GM19238 (cell line): Measurements from ENCODE around the gene DUSP3.
"Not testable (repeated sequence)": the region's sequence is repeated elsewhere in the genome, so short reads cannot be mapped to it uniquely, and the experiment has no call there.

Experiments used
- DNase-seq: peaks from one replicate; pipeline ENCODE4 v3.0.0; 2011; ENCODE audit warnings: low spot score; ENCODE audit not compliant: insufficient read length

The DUSP3 gene

DNA sequence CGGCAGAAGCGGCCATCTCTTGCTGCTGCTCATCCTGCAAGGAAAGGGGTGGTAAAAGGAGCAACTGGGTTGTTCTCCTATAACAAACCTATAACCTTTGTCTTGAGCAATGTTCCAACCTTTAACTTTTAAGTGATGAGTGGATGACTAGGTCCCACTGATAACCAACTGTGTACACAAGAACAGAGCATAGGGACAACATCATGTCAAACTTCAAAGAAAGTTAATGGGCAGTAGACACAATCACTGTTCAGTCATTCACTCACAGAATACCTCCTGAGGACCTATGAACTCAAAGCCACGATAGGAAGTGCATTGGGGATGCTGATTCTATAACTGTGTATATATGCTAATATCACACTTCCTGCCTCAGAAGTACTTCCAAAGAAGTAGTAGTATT, 23.1 kb upstream of the DUSP3 start:
- DNase-seq = no peak

DNA sequence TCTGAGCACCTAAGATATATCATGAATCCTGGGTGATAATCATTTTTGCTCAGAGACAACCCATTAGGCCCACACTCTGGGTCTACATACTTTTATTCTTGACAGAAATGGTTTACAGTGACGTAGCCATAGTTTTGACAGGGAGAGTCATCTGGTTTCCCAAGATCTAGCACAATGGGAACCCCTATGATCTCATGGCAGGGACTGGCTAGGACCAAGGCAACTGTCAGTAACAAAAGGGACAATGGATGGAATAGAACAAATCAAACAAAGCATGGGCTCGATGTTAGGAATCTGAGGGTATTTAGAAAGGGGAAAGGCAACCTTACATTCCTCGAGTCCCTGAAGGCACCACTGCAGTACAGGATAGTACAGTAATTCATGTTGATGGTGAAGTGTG, 22.0 kb upstream of the DUSP3 start:
- no peak for DNase-seq

DNA sequence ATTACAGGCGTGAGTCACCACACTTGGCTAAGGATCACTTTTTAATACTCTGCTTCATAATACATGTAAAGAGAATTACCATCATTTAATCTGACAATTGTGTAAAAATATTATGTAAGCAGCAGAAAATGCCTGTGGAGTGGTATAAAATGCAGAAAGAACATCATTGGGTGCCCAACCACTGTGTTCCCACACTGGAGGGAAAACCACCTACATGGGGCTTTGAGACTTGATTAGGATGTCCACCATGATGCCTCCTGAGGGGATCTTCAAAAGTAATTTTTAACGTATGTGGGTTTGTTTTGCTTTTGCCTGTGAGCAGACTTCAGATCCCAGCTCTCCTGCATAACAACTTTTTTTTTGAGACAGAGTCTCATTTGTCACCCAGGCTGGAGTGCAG, 20.3 kb upstream of the DUSP3 start:
- no peak for DNase-seq

DNA sequence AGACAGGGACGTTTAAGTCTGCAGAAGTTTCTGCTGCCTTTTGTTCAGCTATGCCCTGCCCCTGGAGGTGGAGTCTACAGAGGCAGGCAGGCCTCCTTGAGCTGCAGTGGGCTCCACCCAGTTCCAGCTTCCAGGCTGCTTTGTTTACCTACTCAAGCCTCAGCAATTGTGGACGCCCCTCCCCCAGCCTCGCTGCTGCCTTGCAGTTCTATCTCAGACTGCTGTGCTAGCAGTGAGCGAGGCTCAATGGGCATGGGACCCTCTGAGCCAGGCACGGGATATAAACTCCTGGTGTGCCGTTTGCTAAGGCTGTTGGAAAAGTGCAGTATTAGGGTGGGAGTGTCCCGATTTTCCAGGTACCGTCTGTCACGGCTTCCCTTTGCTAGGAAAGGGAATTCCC, 19.2 kb upstream of the DUSP3 start:
- not testable (repeated sequence) for DNase-seq

DNA sequence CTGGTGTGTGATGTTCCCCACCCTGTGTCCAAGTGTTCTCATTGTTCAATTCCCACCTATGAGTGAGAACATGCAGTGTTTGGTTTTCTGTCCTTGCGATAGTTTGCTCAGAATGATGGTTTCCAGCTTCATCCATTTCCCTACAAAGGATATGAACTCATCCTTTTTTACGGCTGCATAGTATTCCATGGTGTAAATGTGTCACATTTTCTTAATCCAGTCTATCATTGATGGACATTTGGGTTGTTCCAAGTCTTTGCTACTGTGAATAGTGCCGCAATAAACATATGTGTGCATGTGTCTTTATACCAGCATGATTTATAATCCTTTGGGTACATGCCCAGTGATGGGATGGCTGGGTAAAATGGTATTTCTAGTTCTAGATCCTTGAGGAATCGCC, 13.9 kb upstream of the DUSP3 start:
- not testable (repeated sequence) for DNase-seq

DNA sequence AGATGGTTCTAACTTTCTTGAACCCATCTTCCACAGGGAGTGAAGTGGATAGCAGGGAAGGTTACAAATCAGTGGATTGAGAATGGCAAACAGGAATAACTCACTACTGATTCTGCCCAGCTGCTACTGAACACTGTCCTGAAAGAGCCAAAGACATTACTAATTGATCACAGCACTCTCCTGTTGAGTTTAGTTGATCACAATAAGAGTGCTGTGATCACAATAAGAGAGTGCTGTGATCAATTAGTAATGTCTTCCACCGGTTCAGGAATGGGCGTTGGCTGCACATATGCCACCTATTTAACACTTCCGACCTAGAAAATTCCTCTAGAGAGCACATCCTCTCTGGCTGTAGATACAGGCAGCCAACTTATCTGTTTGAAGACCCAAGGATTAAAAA, 12.8 kb upstream of the DUSP3 start:
- DNase-seq = no peak

DNA sequence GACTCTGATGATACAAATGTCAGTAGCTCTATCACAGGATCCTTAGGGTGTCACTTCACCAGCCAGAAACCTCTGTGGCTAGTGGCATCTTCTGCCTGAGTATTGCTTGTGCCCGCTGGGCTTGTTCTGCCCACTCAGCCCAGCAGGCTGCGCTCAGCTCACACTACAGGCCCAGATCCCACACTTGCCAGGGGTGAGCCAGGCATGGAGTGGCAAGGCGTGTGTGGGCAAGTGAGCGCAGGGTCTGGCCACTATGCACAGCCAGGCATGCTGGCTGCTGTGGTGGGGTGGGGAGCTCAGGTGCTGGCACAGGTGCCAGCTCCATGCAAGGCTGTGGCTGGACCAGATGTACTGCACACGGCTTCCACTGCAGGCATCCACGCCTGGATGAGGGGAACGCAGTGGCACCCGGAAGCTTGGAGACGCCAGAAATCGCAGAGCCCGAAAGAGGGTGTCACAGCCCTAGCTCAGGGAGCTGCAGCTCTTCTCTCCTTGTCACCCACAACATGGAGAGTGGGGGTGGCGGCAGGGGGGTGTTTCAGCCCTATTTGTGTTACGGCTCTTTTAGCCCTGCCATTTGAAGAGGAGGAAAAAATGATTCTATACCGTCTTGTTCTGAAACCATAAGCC, 11.6 kb upstream of the DUSP3 start:
- no peak for DNase-seq

DNA sequence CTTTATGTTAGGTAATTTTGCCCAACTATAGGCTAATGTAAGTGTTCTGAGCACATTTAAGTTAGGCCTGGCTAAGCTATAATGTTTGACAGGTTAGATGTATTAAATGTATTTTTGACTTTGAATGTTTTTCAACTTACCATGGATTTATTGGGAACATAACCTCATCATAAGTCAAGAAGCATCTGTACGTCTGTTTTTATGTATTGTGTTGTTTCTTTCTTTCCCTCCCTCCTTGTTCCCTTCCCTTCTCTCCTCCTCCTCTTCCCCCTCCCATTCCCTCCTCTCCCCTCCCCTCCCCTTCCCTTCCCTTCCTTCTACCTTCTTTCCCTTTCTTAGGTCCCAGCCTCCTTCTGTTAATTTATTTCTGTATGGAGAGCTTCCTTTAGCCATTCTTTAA, 10.7 kb upstream of the DUSP3 start:
- no peak for DNase-seq

DNA sequence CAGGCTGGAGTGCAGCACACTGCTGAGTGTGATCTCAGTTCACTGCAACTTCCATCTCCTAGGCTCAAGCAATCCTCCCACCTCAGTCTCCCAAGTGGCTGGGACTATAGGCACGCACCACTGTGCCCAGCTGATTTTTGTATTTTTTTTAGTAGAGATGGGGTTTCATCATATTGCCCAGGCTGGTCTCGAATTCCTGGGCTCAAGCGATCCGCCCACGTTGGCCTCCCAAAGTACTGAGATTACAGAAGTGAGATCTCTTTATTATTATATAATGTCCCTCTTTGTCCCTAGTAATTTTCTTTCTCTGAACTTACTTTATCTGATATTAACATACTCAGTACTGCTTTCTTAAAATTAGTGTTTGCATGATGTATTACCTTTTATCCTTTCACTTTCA, 9.8 kb upstream of the DUSP3 start:
- no peak for DNase-seq

DNA sequence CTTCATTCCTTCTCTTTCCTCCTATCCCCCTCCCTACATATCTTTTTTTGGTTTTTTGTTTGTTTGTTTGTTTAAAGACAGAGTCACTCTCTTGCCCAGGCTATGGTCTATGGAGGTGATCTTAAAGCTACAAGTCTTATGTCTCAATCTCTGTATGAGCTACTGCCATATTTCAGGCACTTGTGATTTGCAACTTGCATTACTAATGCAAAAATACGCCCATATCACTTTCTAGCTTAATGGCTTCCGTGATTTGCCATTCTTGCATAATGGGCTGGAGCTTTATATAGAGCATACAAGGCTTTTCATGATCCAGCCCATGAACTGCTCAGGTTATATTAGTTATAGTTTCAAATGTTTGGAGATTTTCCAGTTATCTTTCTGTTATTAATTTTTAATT, 9.0 kb upstream of the DUSP3 start:
- DNase-seq = no peak

DNA sequence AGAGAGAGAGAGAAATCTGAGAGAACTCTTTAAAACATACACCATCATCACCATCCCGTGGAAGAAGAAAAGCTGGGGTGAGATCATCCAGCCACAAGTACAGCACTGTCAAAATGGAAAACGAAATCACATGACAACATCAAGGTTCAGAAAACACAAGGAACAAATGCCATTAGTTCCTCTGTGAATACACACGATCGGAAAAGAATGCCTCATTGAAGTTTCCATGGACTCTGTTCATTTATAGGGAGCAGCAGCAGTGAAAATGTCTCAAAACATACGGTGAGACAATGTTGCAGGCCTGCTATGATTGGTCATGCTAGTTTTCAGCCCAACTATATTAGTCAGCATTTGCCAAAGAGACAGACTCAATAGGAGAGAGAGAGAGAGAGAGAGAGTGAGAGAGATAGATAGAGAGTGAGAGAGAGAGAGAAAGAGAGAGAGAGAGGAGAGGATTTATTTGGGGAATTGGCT, 5.9 kb upstream of the DUSP3 start:
- no peak for DNase-seq

DNA sequence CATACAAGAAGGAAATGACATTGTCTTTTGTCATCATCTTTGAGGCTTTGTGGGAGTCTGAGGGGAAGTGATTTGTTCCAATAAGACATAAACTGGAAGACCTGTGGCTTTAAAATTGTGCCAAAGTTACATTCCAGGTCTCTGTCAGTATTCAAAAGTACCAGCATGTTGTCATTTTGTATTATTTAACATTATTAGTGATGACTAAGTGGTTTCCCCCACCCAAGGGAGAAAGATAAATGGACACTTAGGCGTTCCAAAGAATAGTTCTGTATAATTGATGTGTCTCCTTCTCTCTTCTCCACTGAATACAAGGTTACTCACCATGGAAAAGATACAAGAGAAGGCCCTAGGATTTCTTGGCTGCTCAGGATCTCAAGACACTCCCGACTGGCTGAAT, 5.3 kb upstream of the DUSP3 start:
- DNase-seq = no peak

DNA sequence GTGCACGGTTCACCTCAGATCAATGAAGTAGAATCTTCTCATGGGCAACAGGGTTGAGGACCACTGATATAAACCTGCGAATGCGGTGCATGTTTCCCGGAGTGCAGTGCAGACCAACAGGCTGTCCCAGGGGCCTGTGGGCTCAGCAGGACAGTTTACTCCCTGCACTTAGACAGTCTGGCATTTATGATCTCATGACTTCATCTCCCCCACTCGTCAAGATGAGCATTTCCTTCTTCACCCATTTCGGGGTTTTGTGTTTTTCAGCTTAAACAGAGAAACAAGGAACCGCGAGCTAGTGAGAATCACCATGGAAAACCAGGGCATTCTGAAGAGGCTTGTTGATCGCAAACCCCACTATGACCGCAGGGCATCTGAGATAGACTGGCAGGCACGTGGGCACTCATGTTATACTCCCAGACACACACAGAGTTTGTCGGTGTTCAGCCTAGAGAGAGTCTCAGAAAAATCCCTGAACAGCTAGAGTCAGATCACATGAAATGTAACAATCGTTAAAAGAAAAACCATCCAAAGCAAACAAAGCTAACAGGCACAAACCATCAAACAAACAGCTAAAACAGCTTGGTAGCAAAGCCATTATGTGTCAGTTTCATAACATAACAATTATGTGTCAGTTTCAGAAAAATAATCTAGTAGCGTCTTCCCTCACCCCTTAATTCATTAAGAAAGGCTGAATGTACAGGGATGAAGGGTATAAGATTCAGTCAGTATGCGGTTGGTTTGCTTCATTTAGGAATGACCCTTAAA, 4.3 kb upstream of the DUSP3 start:
- no peak for DNase-seq

DNA sequence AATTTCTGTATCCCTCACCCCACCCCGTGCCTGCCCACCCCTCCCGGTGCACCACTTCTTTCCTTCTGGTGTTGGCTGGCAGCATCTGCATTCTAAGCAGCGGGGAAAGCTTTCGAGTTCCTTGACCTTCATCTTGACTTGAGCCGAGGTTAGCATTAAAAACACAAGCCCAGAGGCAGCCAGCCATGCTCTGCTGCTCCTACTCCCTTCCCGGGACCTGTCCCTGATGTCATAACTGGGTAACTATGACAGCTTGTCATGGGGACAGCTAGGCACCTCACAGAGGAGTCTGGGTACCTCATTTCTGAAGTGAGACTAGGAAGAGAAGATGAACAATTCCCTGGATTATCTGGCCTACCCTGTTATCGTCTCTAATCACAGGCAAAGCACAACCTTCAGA, 1.4 kb upstream of the DUSP3 start, which contains the start of gene CFAP97D1:
TSS of gene CFAP97D1 (plus strand) at position 301 of the 400 bp plus-strand sequence. CDS start at position 329, 28 bp downstream.
- DNase-seq = no peak

DNA sequence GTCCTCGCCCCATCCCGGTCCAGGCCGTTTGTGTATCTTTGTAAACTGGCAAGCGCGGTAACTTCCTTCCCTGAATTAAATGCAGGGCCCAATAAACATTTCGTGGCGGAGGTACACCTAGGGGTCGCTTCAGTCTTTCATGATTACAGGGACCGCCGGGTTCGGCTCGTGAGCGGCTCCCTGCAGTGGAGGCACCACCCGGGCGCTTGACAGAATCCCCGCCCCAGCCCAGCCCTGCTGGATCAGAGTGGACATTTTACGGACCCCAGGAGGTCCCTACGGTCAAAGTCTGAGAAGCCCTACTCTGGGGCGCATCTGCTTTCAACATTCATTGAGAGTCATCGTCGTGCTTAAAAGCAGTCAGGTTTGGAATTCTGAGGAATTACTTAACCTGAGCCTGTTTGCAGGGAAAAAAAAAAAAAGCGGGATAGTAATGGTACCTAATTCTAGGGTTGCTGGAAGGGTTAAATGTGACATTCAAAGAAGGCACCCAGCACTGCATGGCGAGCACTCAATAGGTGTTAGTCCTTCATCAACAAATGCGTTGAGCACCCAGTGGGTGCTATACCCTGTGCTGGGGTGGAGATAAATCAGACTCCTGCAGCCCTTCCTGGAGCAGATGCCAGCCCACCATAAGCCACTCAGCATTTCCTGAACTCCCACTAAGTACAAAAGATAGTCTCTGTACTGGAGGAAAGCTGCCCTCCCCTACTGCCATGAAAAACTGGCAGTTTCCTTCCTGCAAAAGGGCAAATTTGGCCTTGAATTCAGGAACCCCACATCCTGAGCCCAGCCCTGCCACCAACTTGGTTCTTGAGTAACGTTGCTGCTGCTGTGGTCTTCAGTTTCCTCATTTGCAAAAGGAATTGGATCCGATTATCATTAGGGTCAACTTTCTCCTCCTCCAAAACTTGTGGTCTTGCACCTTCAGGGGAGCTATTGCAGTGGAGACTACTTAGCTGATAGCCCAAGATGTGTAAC, 658 bp upstream of the DUSP3 start:
- DNase-seq = no peak

DNA sequence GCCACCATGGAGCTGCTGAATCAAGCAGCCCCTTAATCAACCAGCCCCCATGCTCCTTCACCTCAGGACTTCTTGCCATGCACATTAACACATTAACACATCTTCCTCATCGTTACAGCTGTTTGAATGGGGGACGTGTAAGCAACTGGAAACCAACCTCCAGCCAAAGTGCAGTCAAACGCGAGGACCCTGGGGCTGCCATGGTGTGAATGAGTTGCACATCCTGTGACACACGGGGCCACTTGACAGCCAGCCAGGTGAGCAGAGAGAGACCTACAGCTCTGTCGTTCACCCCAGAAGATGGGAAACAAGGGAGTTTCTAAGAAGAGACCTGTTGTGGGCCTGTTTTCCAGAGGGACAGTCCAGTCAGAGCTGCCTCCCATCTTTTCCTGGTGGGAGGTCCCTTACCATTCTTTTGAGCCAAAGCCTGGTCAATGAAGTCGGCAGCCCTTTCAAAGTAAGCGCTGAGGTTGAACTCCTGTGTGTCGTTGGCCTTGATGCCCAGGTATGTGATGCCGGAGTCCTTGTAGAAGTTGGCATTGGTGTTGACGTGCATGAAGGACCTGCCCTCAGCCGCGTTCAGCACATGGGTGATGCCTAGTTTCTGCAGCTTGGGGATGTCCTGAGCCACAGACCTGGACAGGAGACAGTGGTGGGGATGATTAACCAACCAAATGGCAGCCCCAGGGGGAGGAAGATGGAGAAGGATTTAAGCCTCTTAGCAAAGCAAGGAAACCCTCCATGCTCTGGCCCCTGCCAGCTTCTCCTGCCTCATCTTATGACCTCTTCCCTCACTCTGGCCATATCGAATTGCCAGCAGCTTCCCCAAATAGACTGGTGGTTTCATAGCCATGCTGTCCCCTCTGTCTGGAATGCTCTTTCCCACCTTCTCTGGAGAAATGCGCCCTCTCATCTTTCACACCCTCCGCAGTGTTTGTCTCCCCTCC, 4.2 kb downstream of the DUSP3 start:
- no peak for DNase-seq

DNA sequence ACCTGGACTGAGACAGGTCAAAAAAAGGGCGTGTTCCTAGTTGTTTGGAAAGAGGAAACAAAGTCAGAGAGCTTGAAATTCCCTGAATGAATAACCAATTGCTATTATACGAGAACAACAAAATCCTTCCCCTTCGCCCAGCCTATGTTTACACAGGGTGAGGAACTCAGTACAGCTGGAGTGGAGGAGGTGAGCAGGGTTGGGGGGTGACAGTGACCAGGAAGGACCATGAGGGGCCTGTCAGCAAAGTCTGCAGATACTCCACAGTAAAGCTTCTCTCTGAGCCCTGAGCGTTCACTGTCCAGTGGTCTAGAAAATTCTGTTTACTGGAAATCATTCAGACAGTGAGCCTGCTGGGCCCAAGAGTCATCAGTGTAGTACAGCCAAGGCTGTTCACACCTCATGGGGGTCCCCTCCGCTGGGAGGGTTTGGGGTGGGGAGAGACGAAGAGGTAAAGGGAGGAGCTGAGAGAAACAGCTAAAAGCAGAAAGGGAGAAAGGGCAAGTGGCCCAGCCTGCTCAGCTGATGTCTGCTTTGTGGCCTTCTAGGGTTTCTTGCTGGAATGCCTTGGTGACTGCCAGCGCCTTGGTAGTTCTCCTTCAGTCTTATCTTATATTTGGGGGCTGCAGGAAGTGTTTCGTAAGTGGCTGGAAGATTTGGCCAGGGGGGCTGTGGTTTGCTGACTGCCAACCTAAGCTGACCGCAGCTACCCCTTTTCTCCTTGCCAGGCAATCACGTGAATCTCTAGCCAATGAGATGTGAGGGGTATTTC, 5.7 kb downstream of the DUSP3 start:
- no peak for DNase-seq

DNA sequence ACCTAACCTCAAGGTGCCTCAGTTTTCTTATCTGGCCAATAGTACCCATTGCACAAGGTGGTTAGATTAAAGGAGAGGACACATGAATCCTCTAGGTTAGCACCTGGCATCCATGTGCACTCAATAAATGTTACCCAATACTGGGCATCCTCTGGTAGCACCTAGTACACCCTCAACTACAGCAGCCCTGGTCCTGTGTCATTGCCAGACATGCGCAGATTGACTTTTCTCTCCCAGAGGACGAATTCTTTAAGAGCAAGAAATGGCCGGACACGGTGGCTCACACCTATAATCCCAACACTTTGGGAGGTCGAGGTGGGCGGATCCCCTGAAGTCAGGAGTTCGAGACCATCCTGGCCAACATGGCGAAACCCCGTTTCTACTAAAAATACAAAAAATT, 7.3 kb downstream of the DUSP3 start:
- no peak for DNase-seq

DNA sequence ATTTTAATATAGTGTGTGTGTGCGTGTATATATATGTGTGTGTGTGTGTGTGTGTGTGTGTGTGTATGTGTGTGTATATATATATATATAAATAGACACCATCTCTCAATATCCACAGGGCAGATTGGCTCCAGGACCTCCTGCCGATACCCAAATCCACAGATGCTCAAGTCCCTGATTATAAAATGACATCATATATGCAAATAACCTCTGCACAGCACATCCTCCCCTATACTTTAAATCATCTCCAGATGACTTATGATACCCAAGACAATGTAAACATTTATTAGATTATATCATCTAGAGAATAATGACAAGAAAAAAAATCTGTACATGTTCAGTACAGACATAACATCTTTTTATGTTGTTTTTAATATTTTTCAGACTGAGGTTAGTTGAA, 7.8 kb downstream of the DUSP3 start:
- no peak for DNase-seq

DNA sequence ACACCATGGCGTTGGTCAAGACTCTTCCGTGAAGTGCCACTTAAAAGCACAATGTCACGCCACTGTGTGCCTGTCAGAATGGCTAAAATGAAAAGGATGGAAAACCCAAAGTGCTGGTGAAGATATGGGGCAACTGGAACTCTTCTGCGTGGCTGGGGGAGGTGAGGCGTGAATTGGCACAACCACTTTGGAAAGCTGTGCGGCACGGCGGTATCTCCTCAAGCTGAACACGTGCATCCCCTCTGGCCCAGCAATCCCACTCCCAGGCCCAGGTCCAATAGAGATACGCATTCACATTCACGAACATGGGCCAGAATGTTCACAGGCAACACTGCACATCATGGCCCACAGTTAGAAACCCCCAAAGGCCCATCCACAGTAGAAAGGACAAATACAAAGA, 8.9 kb downstream of the DUSP3 start:
- no peak for DNase-seq
